SKM-1 (cell line): ENCODE data around the gene PASK.
A peak's percentile ranks its signal among the peaks of the same experiment; 100 is the strongest.

Experiments used
- DNase-seq: peaks from one replicate; lab custom pipeline; 2025; ENCODE audit not compliant: unreplicated experiment; lab: John Stamatoyannopoulos, UW

PASK gene

DNA sequence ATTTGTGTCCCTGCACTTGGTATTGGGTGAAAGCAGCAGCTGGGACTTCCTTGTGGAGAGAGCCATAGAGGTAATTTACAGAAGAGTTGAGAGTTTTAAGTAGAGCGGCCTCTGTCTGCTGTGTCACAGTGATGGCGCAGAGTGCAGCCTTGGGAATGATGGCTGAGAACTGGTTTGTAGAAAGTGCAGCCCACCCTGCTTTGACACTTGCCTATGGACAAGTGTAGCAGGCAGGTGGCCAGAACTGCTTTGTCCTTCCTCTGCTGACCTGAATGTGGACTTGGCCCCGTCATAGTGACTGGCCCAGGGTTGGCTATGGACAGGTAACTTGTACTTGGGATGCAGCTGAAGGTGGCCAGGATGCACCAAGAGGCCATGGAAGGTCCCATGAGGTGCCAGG is 32.9 kb upstream of the PASK start:
- no peak for DNase-seq

DNA sequence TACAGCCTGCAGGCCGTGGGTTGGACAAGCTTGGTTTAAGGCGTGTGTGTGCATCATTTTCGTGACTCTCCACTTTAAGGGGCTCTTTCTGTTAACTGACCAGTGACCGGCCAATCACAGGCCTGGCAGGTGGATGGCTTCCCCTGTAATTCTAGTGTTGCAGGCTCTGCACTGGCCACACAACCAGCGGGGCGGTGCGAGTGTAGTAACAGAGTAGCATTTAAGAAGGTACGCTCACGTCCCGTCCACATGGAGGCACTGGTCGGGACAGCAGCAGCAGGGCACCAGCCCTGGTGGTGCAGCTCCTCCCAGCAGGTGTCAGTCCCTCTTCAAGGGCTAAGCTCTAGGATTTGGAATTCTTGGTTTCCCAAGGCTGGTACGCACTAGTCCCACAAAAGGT is 31.2 kb upstream of the PASK start:
- DNase-seq: no peak

- DNase-seq: no peak
Observed at GRCh38 chr2:241179899-241180298, 30.6 kb upstream of the PASK start.

- no peak for DNase-seq
Observed at GRCh38 chr2:241178961-241179360, 29.7 kb upstream of the PASK start.

DNA sequence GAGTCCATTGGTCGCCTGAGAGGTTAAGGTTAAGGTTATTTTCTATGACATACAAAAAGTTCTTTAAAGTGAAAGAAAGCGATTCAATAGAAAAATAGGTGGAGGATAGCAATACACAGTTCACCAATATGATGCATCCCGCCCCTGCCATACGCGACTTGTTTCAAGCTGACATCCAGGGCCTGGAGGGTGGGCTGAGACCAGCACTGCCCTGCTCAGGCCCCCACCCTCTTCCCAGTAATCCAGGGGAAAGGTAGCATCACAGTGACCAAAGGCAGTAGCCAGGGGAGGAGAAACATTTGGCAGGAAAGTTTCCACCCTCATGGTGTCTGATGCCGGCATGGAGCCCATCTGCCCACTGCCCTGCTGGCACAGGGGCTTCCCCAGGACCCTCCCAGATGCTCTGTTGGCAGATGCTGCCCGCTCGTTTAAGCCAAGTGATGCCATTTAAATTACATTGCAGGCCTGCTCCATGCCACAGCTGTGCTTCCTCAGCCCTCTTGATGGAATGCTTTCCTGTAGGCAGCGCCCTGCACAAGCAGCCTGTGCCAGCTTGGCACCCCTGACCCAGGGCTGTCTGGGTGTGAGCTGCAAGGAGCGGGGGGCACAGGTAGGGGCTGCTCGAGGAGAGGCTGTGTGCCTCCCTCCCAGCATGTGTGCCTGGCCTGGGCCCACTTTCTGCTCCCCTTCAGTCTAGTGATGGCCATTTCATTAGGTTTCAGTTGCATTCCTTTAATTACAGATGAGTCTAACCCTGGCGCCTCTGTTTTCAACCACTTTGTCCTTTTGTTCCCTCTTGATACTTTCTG is 28.5 kb upstream of the PASK start:
- no peak for DNase-seq

DNA sequence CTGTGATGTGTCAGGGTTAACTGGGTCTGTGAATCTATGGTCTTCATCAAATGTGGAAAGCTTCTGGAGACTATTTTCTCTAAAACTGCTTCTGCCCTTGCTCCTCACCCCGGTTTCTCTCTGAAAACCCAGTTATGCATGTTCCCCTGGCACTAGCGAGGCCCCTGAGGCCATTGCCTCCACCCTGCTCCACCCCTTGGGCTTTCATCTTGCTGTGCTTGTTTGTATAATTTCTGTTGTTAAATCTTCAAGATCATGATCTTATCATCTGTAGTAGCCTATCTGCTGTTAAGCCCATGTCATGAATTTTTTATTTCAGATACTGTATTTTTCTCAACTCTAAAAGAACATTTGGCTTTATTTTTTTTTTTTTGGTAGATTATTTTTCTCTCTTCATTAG is 24.3 kb upstream of the PASK start:
- no peak for DNase-seq

- DNase-seq: no peak
Observed at GRCh38 chr2:241168366-241168765, 19.1 kb upstream of the PASK start.

DNA sequence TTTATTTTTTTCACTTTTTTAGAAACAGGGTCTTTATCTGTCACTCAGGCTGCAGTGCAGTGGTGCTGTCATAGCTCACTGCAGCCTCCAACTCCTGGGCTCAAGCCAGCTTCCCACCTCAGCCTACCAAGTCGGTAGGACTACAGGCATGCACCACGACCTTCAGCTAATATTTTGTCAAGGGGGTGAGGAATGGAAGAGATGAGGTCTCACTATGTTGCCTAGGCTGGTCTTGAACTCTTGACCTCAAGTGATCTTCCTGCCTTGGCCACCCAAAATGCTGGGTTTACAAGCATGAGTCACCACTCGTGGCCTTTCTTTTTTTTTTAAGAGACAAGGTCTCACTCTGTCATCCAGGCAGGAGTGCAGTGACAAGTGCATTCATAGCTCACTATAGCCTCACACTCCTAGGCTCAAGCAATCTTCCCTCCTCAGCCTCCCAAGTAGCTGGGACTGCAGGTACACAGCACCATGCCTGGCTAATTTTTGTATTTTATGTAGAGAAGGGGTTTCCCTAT is 14.4 kb upstream of the PASK start:
- DNase-seq: no peak

DNA sequence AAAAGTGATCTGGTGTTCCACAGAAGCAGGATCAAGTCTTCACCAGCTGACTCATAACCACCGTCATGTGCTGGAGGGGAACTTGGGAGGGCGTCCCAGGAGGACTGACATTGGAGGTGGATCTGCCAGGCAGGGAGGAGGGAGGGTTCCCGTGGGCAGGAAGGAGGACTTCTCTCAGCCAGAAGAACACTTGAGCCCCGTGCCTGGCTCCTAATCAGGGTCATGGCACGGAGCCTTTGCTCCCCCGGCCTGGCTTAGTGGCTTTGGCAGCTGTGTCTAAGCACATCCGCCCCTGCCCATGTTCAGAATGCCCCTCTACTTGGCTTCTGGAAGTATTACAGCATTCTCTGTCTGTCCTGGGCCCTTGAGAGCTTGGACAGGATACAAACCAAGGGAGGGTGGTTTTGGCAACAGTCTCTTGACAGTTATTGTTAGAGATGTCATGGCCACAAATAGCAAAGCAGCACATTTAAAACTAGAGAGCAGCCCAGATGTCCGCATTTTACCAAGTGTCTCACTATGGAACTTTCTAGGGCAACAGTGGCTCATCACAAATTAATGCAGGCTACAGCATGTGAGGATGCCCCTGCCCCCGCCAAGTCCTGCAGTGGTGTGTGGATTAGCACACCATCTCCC is 12.5 kb upstream of the PASK start:
- DNase-seq: no peak

GRCh38 chr2:241160318-241160717 is 11.0 kb upstream of the PASK start:
- no peak for DNase-seq

DNA sequence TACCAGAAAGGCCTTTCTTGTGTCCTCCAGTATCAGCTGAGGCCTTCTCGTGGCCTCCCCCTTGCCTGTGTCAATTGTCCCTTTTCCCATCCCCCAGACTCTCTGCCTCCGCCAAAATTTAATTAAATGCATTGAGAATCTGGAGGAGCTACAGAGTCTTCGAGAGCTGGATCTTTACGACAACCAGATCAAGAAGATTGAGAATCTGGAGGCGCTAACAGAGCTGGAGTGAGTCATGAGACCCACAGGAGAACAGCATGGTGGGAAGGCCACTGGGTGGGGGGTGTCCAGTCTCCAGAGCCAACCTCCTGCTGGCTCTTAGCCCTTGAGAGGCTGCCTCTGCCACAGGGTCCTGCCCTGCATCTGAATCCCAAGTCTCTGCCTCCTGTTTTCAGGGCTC is 9.8 kb upstream of the PASK start:
- DNase-seq: no peak

GRCh38 chr2:241158546-241158900 is 9.3 kb upstream of the PASK start:
- DNase-seq: no peak

- no peak for DNase-seq
Observed at GRCh38 chr2:241157841-241158545, 8.7 kb upstream of the PASK start.

DNA sequence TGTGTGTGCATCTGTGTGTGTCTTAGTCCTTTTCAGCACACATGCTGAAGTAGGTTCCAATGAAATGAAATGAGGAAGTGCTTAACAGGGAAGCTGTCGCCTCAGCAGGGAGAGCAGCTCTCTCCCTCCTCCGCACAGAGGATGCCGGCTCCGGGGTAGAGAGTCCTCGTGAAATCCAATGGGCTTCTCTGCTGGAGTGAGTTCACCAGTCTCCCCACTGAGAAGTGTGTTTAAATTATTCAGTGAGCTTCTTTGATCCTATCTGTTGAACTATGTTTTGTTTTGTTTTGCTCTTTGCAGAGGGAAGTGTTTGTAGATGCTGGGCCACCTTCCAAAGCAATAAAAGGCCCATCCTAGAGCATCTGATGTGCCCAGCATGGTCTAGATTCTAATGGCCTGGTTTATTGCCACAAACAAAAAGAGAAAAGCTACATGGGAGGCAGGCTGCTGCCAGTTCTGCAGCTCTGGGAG is 7.7 kb upstream of the PASK start:
- DNase-seq: peak; percentile 54

DNA sequence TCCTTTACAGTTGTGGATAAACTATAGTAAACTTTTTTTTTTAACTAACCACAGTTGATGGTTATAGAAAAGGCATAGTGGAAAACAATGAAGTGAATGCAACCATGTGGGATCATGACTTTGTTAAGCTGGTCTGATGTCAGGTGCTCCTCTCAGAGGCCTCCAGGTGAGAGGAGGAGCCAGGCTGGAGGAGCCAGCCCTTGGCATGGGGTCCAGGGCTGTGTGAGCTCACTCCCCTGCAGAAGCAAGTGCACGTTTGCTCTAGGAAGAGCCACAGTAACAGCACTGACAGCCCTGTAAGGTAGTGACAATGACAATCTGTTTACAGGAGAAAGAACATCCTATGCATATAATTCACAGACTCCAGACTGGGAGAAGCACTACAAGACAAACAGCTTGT is 6.7 kb upstream of the PASK start:
- no peak for DNase-seq

DNA sequence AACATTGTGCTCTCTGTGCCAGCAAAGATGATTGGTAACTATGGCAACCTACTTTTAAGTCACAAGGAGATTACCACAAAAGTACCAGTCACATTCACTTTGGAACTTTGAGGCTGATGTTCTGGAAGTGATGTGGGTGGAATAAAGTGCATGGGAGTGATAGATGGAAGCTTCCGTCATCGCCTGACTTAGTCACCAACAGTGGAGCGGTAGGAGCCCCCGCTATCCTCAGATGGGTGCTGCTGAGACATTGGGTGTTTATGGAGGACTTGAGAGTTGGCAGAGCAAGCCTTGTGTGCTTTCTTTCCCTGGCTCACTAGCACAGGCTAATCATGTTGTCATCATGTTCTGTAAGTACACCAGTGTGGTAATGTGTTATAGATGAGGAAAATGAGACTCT is 5.6 kb upstream of the PASK start:
- DNase-seq: no peak

GRCh38 chr2:241153616-241154015 is 4.3 kb upstream of the PASK start:
- no peak for DNase-seq

DNA sequence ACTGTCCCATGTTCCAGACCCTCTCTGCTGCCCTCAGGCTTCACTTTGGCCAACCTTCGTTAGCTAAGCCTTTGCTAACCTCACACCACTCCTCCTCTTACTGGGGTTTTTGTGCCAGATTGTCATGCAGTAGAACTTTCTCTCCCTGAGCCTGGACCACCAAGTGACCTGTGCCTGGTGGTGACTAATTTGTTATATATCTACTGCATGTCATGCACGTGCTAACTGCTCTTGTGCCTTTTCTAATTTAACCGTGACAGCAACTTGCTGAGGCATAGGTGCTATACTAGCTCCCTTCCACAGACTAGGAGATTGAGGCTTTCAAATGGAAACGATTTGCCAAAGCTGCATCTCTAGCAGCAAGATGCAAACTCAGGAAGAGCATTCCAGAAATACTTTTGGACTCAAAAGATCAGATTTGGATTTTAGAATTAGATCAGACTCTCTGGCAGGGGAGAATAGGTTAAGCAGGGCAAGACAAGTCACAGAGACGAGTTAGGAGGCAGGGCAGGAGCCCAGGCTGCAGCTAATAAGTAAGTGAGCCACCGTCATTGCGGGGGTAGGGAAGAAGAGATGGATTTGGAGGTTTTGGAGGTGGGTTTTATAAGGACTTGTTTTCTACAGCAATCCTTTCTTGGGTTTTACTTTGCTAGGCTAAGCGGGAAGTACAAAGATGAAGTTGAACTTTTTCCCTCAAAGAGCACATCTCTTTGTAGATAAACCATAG is 2.8 kb upstream of the PASK start:
- DNase-seq: no peak

GRCh38 chr2:241150660-241151530 is 1.6 kb upstream of the PASK start:
- no peak for DNase-seq

GRCh38 chr2:241149925-241150659 is 820 bp upstream of the PASK start, which contains the start of gene PPP1R7:
TSS of gene PPP1R7 (plus strand) at chr2:241150467. CDS start at chr2:241150496, 29 bp downstream.
- DNase-seq: peak; percentile 83
